ENCODE measurements around the gene MEI1.

DNA sequence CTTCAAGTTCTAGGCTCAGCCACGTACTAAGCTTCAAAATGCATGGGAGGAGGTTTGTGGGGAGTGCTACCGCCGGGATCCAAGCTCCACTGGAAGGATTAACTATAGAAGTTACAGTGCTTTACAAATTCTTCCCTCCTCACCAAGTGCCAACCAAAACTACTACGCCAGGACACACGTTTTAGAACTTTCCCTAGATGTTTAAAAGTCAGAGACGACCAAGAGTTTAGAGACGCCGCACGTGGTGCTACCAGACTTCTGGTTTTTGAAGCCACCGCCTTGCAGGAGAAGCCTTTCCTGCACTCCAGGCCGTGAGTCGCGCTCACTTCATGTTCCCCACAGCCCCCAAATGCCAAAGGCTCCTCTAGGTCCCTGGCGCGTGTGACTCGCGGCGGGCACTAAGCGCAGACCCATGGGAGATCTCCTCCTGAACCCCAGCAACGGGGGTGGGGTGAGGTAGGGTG lies 11.4 kb upstream of the MEI1 start:
- no peak for TF ChIP-seq ZNF274 (IDR thresholded peaks at IDR 0.05; ENCODE audit: low read depth, low read length)
- no peak for TF ChIP-seq SUZ12 (IDR thresholded peaks at IDR 0.05; ENCODE audit: extremely low read depth, insufficient read depth, insufficient read length)
